Ishikawa (cell line): ENCODE measurements around the gene HCFC1.

Experiments
- CEBPB ChIP-seq: IDR thresholded peaks from 2 replicates; pipeline ENCODE4 v1.6.1; 2012
- CREB1 ChIP-seq: IDR thresholded peaks from 2 replicates; pipeline ENCODE4 v1.6.1; 2012; ENCODE audit warnings: low read depth
- EGR1 ChIP-seq: IDR thresholded peaks from 2 replicates; pipeline ENCODE4 v1.6.1; 2012
- EP300 ChIP-seq: IDR thresholded peaks from 2 replicates; pipeline ENCODE4 v1.6.1; 2012; ENCODE audit warnings: borderline replicate concordance
- FOXM1 ChIP-seq: IDR thresholded peaks from 2 replicates; pipeline ENCODE4 v1.6.1; 2012; ENCODE audit warnings: low read depth, borderline replicate concordance
- MAX ChIP-seq: IDR thresholded peaks from 2 replicates; pipeline ENCODE4 v1.6.1; 2012
- NFIC ChIP-seq: IDR thresholded peaks from 2 replicates; pipeline ENCODE4 v1.6.1; 2012
- RAD21 ChIP-seq: IDR thresholded peaks from 2 replicates; pipeline ENCODE4 v1.6.1; 2012; ENCODE audit warnings: low read depth
- REST ChIP-seq: IDR thresholded peaks from 2 replicates; pipeline ENCODE4 v1.6.1; 2012; ENCODE audit warnings: low read depth, mild to moderate bottlenecking
- TAF1 ChIP-seq: IDR thresholded peaks from 2 replicates; pipeline ENCODE4 v1.6.1; 2012; ENCODE audit warnings: low read depth, mild to moderate bottlenecking
- TCF12 ChIP-seq: IDR thresholded peaks from 2 replicates; pipeline ENCODE4 v1.6.1; 2012; ENCODE audit warnings: low read depth
- TEAD4 ChIP-seq: IDR thresholded peaks from 2 replicates; pipeline ENCODE4 v1.6.1; 2012
- YY1 ChIP-seq: IDR thresholded peaks from 2 replicates; pipeline ENCODE4 v1.6.1; 2012; ENCODE audit warnings: low read depth
- ZBTB7A ChIP-seq: IDR thresholded peaks from 2 replicates; pipeline ENCODE4 v1.6.1; 2012; ENCODE audit warnings: low read depth
- TF ChIP-seq, protein P1 (sequence below): IDR thresholded peaks from 2 replicates; pipeline ENCODE4 v1.6.1; 2012

Gene HCFC1

DNA sequence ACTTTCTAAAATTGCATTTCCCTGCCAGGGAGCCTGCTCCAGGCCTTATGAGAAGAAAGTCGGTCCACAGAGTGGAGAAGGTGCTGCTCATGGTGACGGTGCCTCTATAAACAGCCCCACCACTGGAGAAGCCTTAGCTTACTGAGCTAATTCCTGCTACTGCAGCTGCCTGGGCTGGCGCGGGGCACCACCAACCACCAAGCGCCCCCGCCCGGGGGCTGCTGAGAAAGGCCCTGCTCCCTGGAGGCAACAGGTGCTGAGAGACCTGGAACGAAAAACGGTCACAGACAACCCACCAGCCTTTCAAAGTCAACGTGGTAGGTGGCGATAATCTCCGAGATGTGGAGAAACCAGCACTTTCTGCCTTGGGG lies 2.9 kb downstream of the HCFC1 start:
- TF ChIP-seq EGR1 (no peak), FOXM1 (no peak), TCF12 (no peak), TEAD4 (no peak), EP300 (no peak), REST (no peak), RAD21 (no peak), YY1 (no peak), CREB1 (no peak), TAF1 (no peak), NFIC (no peak), CEBPB (no peak), MAX (no peak), ZBTB7A (no peak)
- TF ChIP-seq, protein P1, sequence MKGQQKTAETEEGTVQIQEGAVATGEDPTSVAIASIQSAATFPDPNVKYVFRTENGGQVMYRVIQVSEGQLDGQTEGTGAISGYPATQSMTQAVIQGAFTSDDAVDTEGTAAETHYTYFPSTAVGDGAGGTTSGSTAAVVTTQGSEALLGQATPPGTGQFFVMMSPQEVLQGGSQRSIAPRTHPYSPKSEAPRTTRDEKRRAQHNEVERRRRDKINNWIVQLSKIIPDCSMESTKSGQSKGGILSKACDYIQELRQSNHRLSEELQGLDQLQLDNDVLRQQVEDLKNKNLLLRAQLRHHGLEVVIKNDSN, result no peak

GRCh38 chrX:153968255-153968654 lies 3.4 kb downstream of the HCFC1 start:
- TF ChIP-seq NFIC, result no peak

- TF ChIP-seq FOXM1, result no peak
- TF ChIP-seq EGR1, result no peak
- TF ChIP-seq CREB1, result no peak
- TF ChIP-seq, protein P1, result no peak
- TF ChIP-seq MAX, result no peak
- no peak for TF ChIP-seq REST
- no peak for TF ChIP-seq TAF1
- no peak for TF ChIP-seq CEBPB
- no peak for TF ChIP-seq ZBTB7A
- no peak for TF ChIP-seq YY1
- TF ChIP-seq RAD21, result no peak
- no peak for TF ChIP-seq EP300
- no peak for TF ChIP-seq TEAD4
- TF ChIP-seq TCF12, result no peak
Measured at GRCh38 chrX:153967536-153968224, 3.9 kb downstream of the HCFC1 start.

DNA sequence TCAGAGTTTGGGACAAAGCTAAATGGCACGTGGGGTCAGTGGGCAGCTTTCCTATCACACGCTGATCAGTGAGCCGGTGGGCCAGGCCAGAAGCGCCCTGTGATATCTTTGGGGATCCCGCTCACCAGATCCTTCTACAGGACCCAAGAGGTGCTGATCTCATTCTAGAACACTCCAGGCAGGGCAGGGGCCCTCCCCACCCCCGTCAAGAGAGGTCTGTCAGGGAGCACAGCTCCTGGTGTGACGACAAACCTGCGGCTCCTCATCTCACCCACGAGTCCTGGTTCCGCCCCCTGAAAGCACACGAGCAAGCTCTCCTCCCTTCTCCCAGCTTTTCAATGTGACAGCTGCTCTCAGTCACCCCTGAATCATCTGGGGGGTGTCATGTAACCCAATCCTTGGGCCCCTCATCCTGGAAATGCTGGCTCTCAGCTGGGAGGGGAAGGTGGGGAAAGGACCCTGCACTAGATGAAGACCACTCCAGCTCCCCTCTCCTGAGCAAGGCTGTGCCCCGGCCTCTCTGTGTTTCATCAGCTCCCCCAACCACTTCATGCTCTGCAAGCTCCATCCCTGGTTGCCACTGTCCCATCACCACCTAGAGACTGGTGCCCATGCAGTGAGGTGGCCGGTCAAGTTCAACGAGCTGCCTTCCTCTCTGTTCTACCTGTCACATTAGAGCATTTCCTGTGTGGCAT lies 4.6 kb downstream of the HCFC1 start:
- TF ChIP-seq EP300 (no peak), TEAD4 (no peak), ZBTB7A (no peak), RAD21 (no peak), REST (no peak), TCF12 (no peak), FOXM1 (no peak), EGR1 (no peak), CEBPB (no peak), CREB1 (no peak), MAX (no peak), YY1 (no peak)
- TF ChIP-seq, protein P1, result no peak
